Gastrocnemius medialis (tissue), 4 donors: ENCODE measurements around the gene GABRR2. TPM values are rescaled to one million over a fixed set of nuclear protein-coding genes. Genes with fewer than 3 reads are reported as not detected.

Experiments
- ATAC-seq, 2 donors: fragments of 150-250 bp; one replicate each; pipeline ENCODE4 v1.9.1; 2016
- DNase-seq, 2 donors: peaks; one replicate each; pipeline ENCODE4 v3.0.0-alpha.2; 2019
- H3K27ac ChIP-seq, 4 donors: fragments of 200-600 bp; sonication (generic); 1 replicate in 1 of 4; 2 replicates in 3 of 4; pipeline ENCODE4 v1.5.1; 2016 to 2018; ENCODE audit warnings: mild to moderate bottlenecking in 2 of 4, moderate library complexity in 1 of 4
- H3K27me3 ChIP-seq, 3 donors: fragments of 200-600 bp; sonication (generic) in 2 of 3; 1 replicate in 1 of 3; 2 replicates in 2 of 3; pipeline versions ENCODE4 v1.5.1 to v1.6.0; 2016 to 2019; ENCODE audit warnings: mild to moderate bottlenecking in 1 of 3, moderate library complexity in 1 of 3
- H3K36me3 ChIP-seq, 2 donors: fragments of 200-600 bp; sonication (generic) in 1 of 2; one replicate each; pipeline ENCODE4 v1.5.1; 2017 to 2018
- H3K4me1 ChIP-seq, 2 donors: fragments of 200-600 bp; sonication (generic) in 1 of 2; one replicate each; pipeline ENCODE4 v1.5.1; 2016 to 2017; ENCODE audit warnings: mild to moderate bottlenecking in 2 of 2
- H3K4me3 ChIP-seq, 4 donors: fragments of 200-600 bp; sonication (generic) in 3 of 4; 1 replicate in 1 of 4; 2 replicates in 3 of 4; pipeline ENCODE4 v1.5.1; 2016 to 2019; ENCODE audit warnings: mild to moderate bottlenecking in 2 of 4
- H3K9me3 ChIP-seq, 3 donors: fragments of 200-600 bp; sonication (generic) in 2 of 3; 1 replicate in 1 of 3; 2 replicates in 2 of 3; pipeline ENCODE4 v1.5.1; 2016 to 2019
- CTCF ChIP-seq, 5 experiments: fragments of 450-650 bp in 3 of 5; fragments of 200-600 bp in 2 of 5; sonication (generic) in 2 of 5; IDR thresholded peaks in 4 of 5; conservative IDR thresholded peaks in 1 of 5; 1 replicate in 4 of 5; 2 replicates in 1 of 5; pipeline ENCODE4 v1.5.1; 2016 to 2019; ENCODE audit warnings: antibody characterized with exemption in 5 of 5, mild to moderate bottlenecking in 3 of 5, moderate library complexity in 3 of 5
- POLR2A ChIP-seq, 2 donors: fragments of 450-650 bp; IDR thresholded peaks; one replicate each; pipeline ENCODE4 v1.6.1; 2017; ENCODE audit warnings: antibody characterized with exemption in 2 of 2, mild to moderate bottlenecking in 2 of 2, moderate library complexity in 2 of 2
- in situ Hi-C, 4 donors: fragments of 200-750 bp; cut with MboI; loops; one replicate each; pipeline versions ENCODE4 v1.15.0 to v1.8.0; 2017; ENCODE audit warnings: low sequenced_read_pairs in 4 of 4
- intact Hi-C: fragments of 100-400 bp; cut with DNase I; formaldehyde crosslinking; loops from one replicate; pipeline ENCODE4 v1.15.1; 2023; ENCODE audit warnings: low total_unique reads
- total RNA-seq, 4 donors: library from RNA; depleted of rRNA; stranded (reverse); fragments of >200 nt; gene quantifications; one replicate each; pipeline versions ENCODE4 v1.1.0 to v1.2.3, GENCODE V29; 2016

Gene GABRR2
- total RNA-seq, 4 donors from 2014 or later: 0.24 to 0.71 TPM; not detected in 2

- intact Hi-C loops (loop anchor here (10.0 kb wide), 1 partner anchor 215 kb away; the partner anchor contains the start of gene PM20D2), in situ Hi-C loops (loop anchor here in 3 of 4 donors (25.0 kb wide), 2 partner anchors 272 to 372 kb away; partner anchors contain the start of gene PNRC1 (in 1 of the 3))
- ATAC-seq (peak in 1 of 2 donors; percentile 30), DNase-seq (no peak)
- Histone ChIP-seq H3K27me3 (no peaks in the 10 kb centered on the region), H3K4me1 (peaks cover 0 to 4% of the 10 kb centered on the region in 2 donors), H3K36me3 (no peaks in the 10 kb centered on the region), H3K27ac (no peak overlapping the region), H3K9me3 (no peaks in the 10 kb centered on the region), H3K4me3 (no peak overlapping the region)
- TF ChIP-seq POLR2A (IDR thresholded peaks at IDR 0.05) (no peak), CTCF (IDR thresholded peaks at IDR 0.05 in 4 of 5, conservative IDR thresholded peaks at IDR 0.05 in 1 of 5) (no peak)
These were observed 44.5 kb upstream of the GABRR2 start for GRCh38 chr6:89359561-89359960.

- H3K27ac ChIP-seq: peak overlapping the region in 2 of 4 donors; percentile 17 to 44
- no peaks in the 10 kb centered on the region for H3K9me3 ChIP-seq
- in situ Hi-C loops: loop anchor here in 3 of 4 donors (25.0 kb wide), 2 partner anchors 270 to 370 kb away; partner anchors contain the start of gene PNRC1 (in 1 of the 3)
- H3K4me1 ChIP-seq: peaks cover 0 to 4% of the 10 kb centered on the region in 2 donors
- no peaks in the 10 kb centered on the region for H3K36me3 ChIP-seq
- no peaks in the 10 kb centered on the region for H3K27me3 ChIP-seq
- ATAC-seq (no peak), DNase-seq (no peak)
- intact Hi-C loops: loop anchor here (10.0 kb wide), 1 partner anchor 213 kb away; the partner anchor contains the start of gene PM20D2
- TF ChIP-seq POLR2A (IDR thresholded peaks at IDR 0.05) (no peak), CTCF (IDR thresholded peaks at IDR 0.05 in 4 of 5, conservative IDR thresholded peaks at IDR 0.05 in 1 of 5) (no peak)
- peak overlapping the region in 2 of 4 donors; percentile 3 to 10 for H3K4me3 ChIP-seq
These were observed 42.3 kb upstream of the GABRR2 start for GRCh38 chr6:89357390-89357789.

- ATAC-seq (no peak), DNase-seq (no peak)
- H3K9me3 ChIP-seq: no peaks in the 10 kb centered on the region
- H3K36me3 ChIP-seq: no peaks in the 10 kb centered on the region
- intact Hi-C loops (loop anchor here (10.0 kb wide), 1 partner anchor 212 kb away; the partner anchor contains the start of gene PM20D2), in situ Hi-C loops (loop anchor here in 3 of 4 donors (25.0 kb wide), 2 partner anchors 269 to 369 kb away; partner anchors contain the start of gene PNRC1 (in 1 of the 3))
- peaks cover 3 to 4% of the 10 kb centered on the region in 2 donors for H3K4me1 ChIP-seq
- H3K27me3 ChIP-seq: no peaks in the 10 kb centered on the region
- TF ChIP-seq CTCF (IDR thresholded peaks at IDR 0.05 in 4 of 5, conservative IDR thresholded peaks at IDR 0.05 in 1 of 5) (no peak), POLR2A (IDR thresholded peaks at IDR 0.05) (no peak)
- no peak overlapping the region for H3K4me3 ChIP-seq
- H3K27ac ChIP-seq: peak overlapping the region in 2 of 4 donors; percentile 17 to 44
These were observed 41.6 kb upstream of the GABRR2 start for GRCh38 chr6:89356642-89357170.

- DNase-seq: no peak
- Histone ChIP-seq H3K9me3 (no peaks in the 10 kb centered on the region), H3K27me3 (no peaks in the 10 kb centered on the region), H3K4me1 (peaks cover 12 to 13% of the 10 kb centered on the region in 2 donors), H3K36me3 (no peaks in the 10 kb centered on the region), H3K4me3 (no peak overlapping the region), H3K27ac (no peak overlapping the region)
- in situ Hi-C loops: loop anchor here in 3 of 4 donors (25.0 kb wide), 2 partner anchors 268 to 368 kb away; partner anchors contain the start of gene PNRC1 (in 1 of the 3)
- TF ChIP-seq POLR2A (IDR thresholded peaks at IDR 0.05): no peak
- TF ChIP-seq CTCF (IDR thresholded peaks at IDR 0.05 in 4 of 5, conservative IDR thresholded peaks at IDR 0.05 in 1 of 5): no peak
- ATAC-seq: no peak
- intact Hi-C loops: loop anchor here (10.0 kb wide), 1 partner anchor 211 kb away; the partner anchor contains the start of gene PM20D2
These were observed 40.6 kb upstream of the GABRR2 start for GRCh38 chr6:89355511-89356194.
